ENCODE data around the gene SMAD2. TPM values are rescaled to one million over a fixed set of nuclear protein-coding genes. Genes with fewer than 3 reads are reported as not detected.

The SMAD2 gene
- total and polyA plus RNA-seq, 5 experiments from 2014 or later = 78.2 to 151 (median 116) TPM

DNA sequence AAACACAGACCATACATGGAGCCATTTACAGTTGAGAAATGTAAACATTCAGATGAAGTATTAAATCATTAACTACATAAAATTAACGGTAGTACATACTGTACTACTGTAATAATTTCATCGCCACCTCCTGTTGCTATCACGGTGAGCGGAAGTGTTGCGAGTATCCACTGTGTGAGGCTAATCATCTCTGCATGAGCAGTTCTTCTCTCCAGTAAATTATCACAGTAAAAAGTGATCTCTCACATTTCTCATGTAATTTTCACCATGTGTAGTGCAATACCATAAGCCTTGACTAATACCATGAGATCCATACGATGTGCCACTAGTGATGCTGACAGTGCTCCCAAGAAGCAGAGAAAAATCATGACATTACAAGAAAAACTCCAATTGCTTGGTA, 21.9 kb downstream of the SMAD2 start:
- peaks cover 16 to 50% (median 27%) of the 10 kb centered on the region in 3 donors for H3K36me3 Mint-ChIP-seq
- peak overlapping the region in 5 of 10 donors; percentile 20 to 84 (median 44) for H3K27ac Mint-ChIP-seq
- H3K9me3 Mint-ChIP-seq = peaks cover 7 to 27% (median 12%) of the 10 kb centered on the region in 9 donors
- H3K4me1 Mint-ChIP-seq = peaks cover 37 to 91% (median 74%) of the 10 kb centered on the region in 4 donors
- no peak overlapping the region for H3K4me3 Mint-ChIP-seq
- no peak for ATAC-seq
- no peaks in the 10 kb centered on the region for H3K27me3 Mint-ChIP-seq
- DNase-seq = no peak
- POLR2A ChIA-PET = interaction anchor here (0.7 kb wide), 1 partner anchor 968 kb away, joined by 3 read pairs; no protein-coding TSS in a partner anchor

GRCh38 chr18:47906408-47906807, 24.1 kb downstream of the SMAD2 start:
- peak overlapping the region in 3 of 10 donors; percentile 9 to 26 (median 11) for H3K27ac Mint-ChIP-seq
- peak overlapping the region in 2 of 10 donors; percentile 30 to 54 for H3K4me3 Mint-ChIP-seq
- DNase-seq (no peak), ATAC-seq (no peak)
- H3K27me3 Mint-ChIP-seq = no peaks in the 10 kb centered on the region
- H3K9me3 Mint-ChIP-seq = peaks cover 8 to 40% (median 22%) of the 10 kb centered on the region in 9 donors
- H3K36me3 Mint-ChIP-seq = peaks cover 26 to 57% (median 27%) of the 10 kb centered on the region in 3 donors
- peaks cover 46 to 91% (median 75%) of the 10 kb centered on the region in 4 donors for H3K4me1 Mint-ChIP-seq
- POLR2A ChIA-PET = interaction anchor here (1.4 kb wide), 1 partner anchor 24 kb away, joined by 6 read pairs; the partner anchor contains the start of gene SMAD2

DNA sequence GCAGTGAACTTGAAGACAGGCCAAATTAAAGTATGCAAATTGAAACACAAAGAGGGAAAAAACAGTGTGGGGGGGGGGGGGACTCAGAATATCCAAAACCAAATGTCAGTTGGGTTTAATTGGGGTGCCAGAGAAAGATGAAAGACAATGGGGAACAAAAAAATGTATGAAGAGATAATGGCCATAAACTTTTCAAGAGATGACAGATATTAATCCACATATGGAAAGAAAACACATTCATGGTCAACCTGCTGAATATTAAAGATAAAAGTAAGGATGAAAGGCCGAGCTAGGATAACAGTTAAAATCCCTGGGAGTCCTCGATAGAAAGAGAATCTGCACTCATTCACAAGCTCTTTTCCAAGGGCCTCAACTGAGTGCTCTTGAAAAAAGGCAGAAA, 26.6 kb downstream of the SMAD2 start:
- H3K4me1 Mint-ChIP-seq = peaks cover 45 to 89% (median 76%) of the 10 kb centered on the region in 4 donors

DNA sequence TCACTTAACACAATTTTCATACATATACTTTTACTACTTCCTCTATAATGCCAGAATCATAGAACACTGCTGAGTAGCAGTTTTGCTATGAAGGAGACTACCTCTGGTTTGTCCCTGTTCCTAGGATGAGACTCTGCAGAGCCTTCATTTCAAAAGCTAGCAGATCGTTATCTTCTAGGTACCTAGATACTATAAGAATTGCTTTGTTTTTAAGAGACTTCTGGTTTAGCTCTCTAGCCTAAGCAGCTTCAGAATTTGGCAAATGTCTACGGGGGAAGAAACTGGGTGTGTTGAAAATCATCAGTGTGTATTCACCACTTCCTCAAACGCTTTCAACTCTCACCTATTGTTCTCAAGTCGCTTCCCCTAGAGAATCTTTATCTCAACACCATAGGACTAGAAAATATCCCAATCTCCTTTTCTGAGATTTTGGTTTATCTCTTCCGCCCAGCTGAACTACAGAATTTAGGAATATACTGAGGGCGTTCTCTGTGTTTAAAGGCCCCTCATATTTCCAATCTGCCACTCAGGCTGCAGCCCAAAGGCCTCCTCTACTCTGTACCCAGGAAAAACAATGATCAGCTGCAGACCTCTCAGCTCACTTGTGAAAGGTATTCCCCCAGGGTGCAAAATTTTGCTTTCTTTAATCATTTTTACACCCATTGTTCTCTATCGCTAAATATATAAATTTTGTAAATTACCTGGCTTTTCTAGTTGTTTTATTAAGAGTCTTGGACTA, 28.7 kb downstream of the SMAD2 start:
- Mint-ChIP-seq H3K36me3 (peaks cover 13 to 39% (median 21%) of the 10 kb centered on the region in 3 donors), H3K9me3 (peaks cover 7 to 38% (median 19%) of the 10 kb centered on the region in 9 donors), H3K27me3 (no peaks in the 10 kb centered on the region), H3K4me3 (peak overlapping the region; percentile 54 to 80 (median 68)), H3K4me1 (peaks cover 47 to 89% (median 74%) of the 10 kb centered on the region in 4 donors), H3K27ac (peak overlapping the region; percentile 67 to 95 (median 92))
- POLR2A ChIA-PET = interaction anchor here (0.6 to 2.0 kb wide), 4 partner anchors 9 to 55 kb away, joined by 3 to 36 read pairs (median 4); partner anchors contain the start of gene SMAD2
- ATAC-seq = peak; percentile 96 to 97
- DNase-seq = peak in 5 of 10 donors; percentile 7 to 75 (median 48)

More for the DNA sequence above, 26.6 kb downstream of the SMAD2 start:
- ATAC-seq (no peak), DNase-seq (no peak)
- peak overlapping the region in 7 of 10 donors; percentile 17 to 95 (median 86) for H3K27ac Mint-ChIP-seq
- H3K27me3 Mint-ChIP-seq = no peaks in the 10 kb centered on the region
- peaks cover 8 to 40% (median 22%) of the 10 kb centered on the region in 9 donors for H3K9me3 Mint-ChIP-seq
- POLR2A ChIA-PET = interaction anchor here (2.3 kb wide), 1 partner anchor 27 kb away, joined by 14 read pairs; the partner anchor contains the start of gene SMAD2
- peaks cover 17 to 46% (median 26%) of the 10 kb centered on the region in 3 donors for H3K36me3 Mint-ChIP-seq
- peak overlapping the region in 2 of 10 donors; percentile 15 to 30 for H3K4me3 Mint-ChIP-seq

- Mint-ChIP-seq H3K9me3 (peaks cover under 1 to 17% (median 13%) of the 10 kb centered on the region in 9 donors), H3K4me3 (peak overlapping the region in 1 of 10 donors; percentile 21), H3K27ac (peak overlapping the region in 9 of 10 donors; percentile 12 to 86 (median 35)), H3K4me1 (peaks cover 51 to 93% (median 86%) of the 10 kb centered on the region in 4 donors), H3K36me3 (peaks cover 22 to 32% (median 27%) of the 10 kb centered on the region in 3 donors), H3K27me3 (no peaks in the 10 kb centered on the region)
- DNase-seq (no peak), ATAC-seq (no peak)
- POLR2A ChIA-PET = interaction anchor here (2.2 kb wide), 1 partner anchor 31 kb away, joined by 15 read pairs; the partner anchor contains the start of gene SMAD2
These were observed 31.2 kb downstream of the SMAD2 start for GRCh38 chr18:47899107-47899840.

DNA sequence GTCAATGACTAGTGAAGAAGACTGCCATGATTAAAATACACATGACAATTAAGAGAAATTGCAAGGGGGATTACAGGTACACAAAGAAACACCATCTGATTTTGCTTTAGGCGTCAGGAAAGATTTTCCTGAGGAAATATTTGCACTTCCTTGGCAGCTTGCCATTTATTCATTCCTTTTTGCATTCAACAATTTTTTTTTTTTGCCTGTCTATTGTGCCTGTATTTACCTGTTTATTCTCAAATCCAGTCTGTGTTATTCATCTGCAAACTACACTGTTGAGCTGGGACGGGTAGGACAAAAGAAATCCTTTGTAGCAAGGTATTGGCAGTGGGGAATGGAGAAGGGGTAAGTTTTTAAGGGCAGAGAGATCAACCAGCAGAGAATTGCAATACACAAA, 31.8 kb downstream of the SMAD2 start:
- POLR2A ChIA-PET = interaction anchor here (2.2 kb wide), 1 partner anchor 32 kb away, joined by 15 read pairs; the partner anchor contains the start of gene SMAD2

DNA sequence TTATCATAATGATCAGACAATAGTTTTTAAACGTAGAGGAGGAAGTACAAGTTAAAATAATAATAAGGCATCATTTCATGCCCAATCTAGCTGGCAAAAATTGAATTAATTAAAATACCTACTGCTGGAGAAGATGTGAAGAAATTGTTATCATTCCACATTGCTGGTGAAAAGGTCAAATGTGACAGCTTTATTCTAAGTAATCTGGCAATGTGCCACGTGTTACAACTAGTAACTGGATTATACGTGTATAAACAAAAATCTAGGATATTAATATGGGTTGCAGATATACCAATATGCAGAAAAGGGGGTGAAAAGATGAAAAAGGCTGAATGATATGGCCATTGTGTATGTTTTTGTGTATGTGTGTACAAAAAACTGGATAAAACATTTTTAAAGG, 32.4 kb downstream of the SMAD2 start:
- POLR2A ChIA-PET = interaction anchor here (1.2 kb wide), 1 partner anchor 33 kb away, joined by 3 read pairs; no protein-coding TSS in a partner anchor
- peak overlapping the region in 2 of 10 donors; percentile 3 to 46 for H3K27ac Mint-ChIP-seq
- ATAC-seq = no peak
- H3K27me3 Mint-ChIP-seq = no peaks in the 10 kb centered on the region
- H3K4me1 Mint-ChIP-seq = peaks cover 48 to 88% (median 87%) of the 10 kb centered on the region in 4 donors
- peaks cover 12 to 41% (median 19%) of the 10 kb centered on the region in 3 donors for H3K36me3 Mint-ChIP-seq
- DNase-seq = no peak
- H3K9me3 Mint-ChIP-seq = peaks cover 0 to 9% (median 6%) of the 10 kb centered on the region in 9 donors
- no peak overlapping the region for H3K4me3 Mint-ChIP-seq

More for the DNA sequence above, 31.8 kb downstream of the SMAD2 start:
- peaks cover 52 to 93% (median 89%) of the 10 kb centered on the region in 4 donors for H3K4me1 Mint-ChIP-seq
- H3K9me3 Mint-ChIP-seq = peaks cover 0 to 14% (median 11%) of the 10 kb centered on the region in 9 donors
- no peak for ATAC-seq
- H3K36me3 Mint-ChIP-seq = peaks cover 17 to 35% (median 25%) of the 10 kb centered on the region in 3 donors
- no peak for DNase-seq
- peak overlapping the region in 1 of 10 donors; percentile 76 for H3K27ac Mint-ChIP-seq
- H3K4me3 Mint-ChIP-seq = peak overlapping the region in 1 of 10 donors; percentile 21
- H3K27me3 Mint-ChIP-seq = no peaks in the 10 kb centered on the region

- DNase-seq (no peak), ATAC-seq (no peak)
- H3K4me1 Mint-ChIP-seq = peaks cover 30 to 76% (median 66%) of the 10 kb centered on the region in 4 donors
- H3K9me3 Mint-ChIP-seq = peaks cover 0 to 3% (median 0%) of the 10 kb centered on the region in 9 donors
- POLR2A ChIA-PET = no interaction called here
- peak overlapping the region in 1 of 10 donors; percentile 3 for H3K27ac Mint-ChIP-seq
- no peak overlapping the region for H3K4me3 Mint-ChIP-seq
- H3K27me3 Mint-ChIP-seq = no peaks in the 10 kb centered on the region
- peaks cover 9 to 52% (median 14%) of the 10 kb centered on the region in 3 donors for H3K36me3 Mint-ChIP-seq
These were observed 34.8 kb downstream of the SMAD2 start for GRCh38 chr18:47895565-47896250.

DNA sequence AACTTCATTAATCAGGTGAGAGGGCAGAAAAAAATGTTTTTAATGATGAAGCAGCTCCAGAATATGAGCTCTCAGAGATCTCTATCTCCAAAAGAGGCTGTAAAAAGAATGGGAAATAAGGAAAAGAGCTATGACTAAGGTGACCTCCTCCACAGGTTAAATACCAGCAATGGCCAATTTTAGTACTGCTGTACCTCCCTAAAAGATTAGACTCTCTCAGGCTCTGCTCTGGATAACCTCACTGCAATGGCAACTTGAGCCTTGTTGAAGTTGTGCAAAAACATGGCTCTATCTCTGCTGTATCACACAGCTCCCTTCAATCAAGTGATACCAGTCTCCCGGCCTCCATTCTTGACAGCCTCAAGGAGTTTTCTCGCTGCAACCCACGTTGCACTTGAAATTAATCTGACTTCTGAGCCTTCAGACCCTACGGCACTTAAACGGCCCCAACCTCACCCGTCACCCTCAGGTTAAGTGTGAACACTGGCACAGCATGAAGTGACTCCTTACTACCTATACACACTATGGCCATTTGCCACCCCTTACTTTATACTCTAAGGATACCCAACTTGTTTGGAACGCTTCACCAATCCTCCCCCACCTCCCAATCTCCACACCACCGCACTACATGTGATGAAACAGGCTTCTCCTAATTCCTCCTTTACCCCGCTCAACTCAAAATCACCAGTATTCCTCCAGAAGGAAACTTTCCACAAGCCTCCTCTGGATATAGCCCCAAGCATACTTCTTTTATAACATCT, 36.3 kb downstream of the SMAD2 start:
- POLR2A ChIA-PET = interaction anchor here (1.7 kb wide), 1 partner anchor 37 kb away, joined by 5 read pairs; the partner anchor contains the start of gene SMAD2
- no peak for DNase-seq
- H3K9me3 Mint-ChIP-seq = no peaks in the 10 kb centered on the region
- H3K27ac Mint-ChIP-seq = peak overlapping the region in 4 of 10 donors; percentile 12 to 47 (median 28)
- H3K36me3 Mint-ChIP-seq = peaks cover 14 to 60% (median 14%) of the 10 kb centered on the region in 3 donors
- H3K4me1 Mint-ChIP-seq = peaks cover 25 to 67% (median 55%) of the 10 kb centered on the region in 4 donors
- no peak for ATAC-seq
- no peak overlapping the region for H3K4me3 Mint-ChIP-seq
- H3K27me3 Mint-ChIP-seq = no peaks in the 10 kb centered on the region

- Mint-ChIP-seq H3K9me3 (no peaks in the 10 kb centered on the region), H3K27ac (peak overlapping the region in 2 of 10 donors; percentile 39 to 53), H3K4me1 (peaks cover 31 to 67% (median 56%) of the 10 kb centered on the region in 4 donors), H3K36me3 (peaks cover 14 to 66% (median 17%) of the 10 kb centered on the region in 3 donors), H3K27me3 (no peaks in the 10 kb centered on the region), H3K4me3 (no peak overlapping the region)
- POLR2A ChIA-PET = interaction anchor here (0.7 to 1.7 kb wide), 3 partner anchors 35 to 38 kb away, joined by 3 to 5 read pairs (median 3); partner anchors contain the start of gene SMAD2
- no peak for DNase-seq
- no peak for ATAC-seq
These were observed 37.4 kb downstream of the SMAD2 start for GRCh38 chr18:47893047-47893446.

GRCh38 chr18:47888156-47888555, 42.3 kb downstream of the SMAD2 start:
- DNase-seq = peak in 1 of 10 donors; percentile 9
- H3K9me3 Mint-ChIP-seq = no peaks in the 10 kb centered on the region
- peaks cover 30 to 57% (median 40%) of the 10 kb centered on the region in 4 donors for H3K4me1 Mint-ChIP-seq
- no peaks in the 10 kb centered on the region for H3K27me3 Mint-ChIP-seq
- ATAC-seq = peak in 1 of 2 donors; percentile 55
- H3K4me3 Mint-ChIP-seq = peak overlapping the region in 2 of 10 donors; percentile 13 to 41
- POLR2A ChIA-PET = interaction anchor here (0.7 kb wide), 1 partner anchor 974 kb away, joined by 3 read pairs; no protein-coding TSS in a partner anchor
- H3K36me3 Mint-ChIP-seq = peaks cover 5 to 64% (median 20%) of the 10 kb centered on the region in 3 donors
- peak overlapping the region in 8 of 10 donors; percentile 1 to 82 (median 52) for H3K27ac Mint-ChIP-seq

Data from naive thymus-derived CD8-positive, alpha-beta T cell (primary cell).